Stimulated activated CD8-positive, alpha-beta memory T cell treated with anti-CD3 and anti-CD28 coated beads, Interleukin-4, amount 100 ng/mL, for 4 hours (primary cell): Measurements from ENCODE around the gene KLHL33.

Experiments
- DNase-seq, 2 donors: peaks; one replicate each; pipeline ENCODE4 v3.0.0-alpha.2; 2020; ENCODE audit warnings: low read depth in 2 of 2, low spot score in 1 of 2

The KLHL33 gene

GRCh38 chr14:20417250-20418186 lies 18.4 kb downstream of the KLHL33 start:
- DNase-seq = no peak

- no peak for DNase-seq
These were observed 19.7 kb downstream of the KLHL33 start for GRCh38 chr14:20416223-20416622.

GRCh38 chr14:20415782-20416206 lies 20.2 kb downstream of the KLHL33 start:
- DNase-seq = no peak

DNA sequence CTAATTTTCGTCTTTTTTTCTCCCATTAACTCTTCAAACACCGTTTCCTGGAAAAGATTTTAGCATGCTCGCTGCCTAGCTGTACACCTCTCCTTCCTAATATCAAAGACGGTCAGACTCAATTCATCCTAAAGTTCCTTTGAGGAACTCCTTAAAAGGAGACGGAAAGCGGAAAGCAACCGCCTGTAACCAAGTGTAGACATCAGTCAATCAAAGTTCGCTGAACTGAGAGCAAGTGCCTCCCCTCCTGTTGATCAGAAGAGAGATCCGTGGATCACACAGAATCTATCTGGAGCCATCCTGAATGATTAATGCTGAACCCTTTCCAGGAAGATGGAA lies 22.3 kb downstream of the KLHL33 start:
- DNase-seq = no peak

DNA sequence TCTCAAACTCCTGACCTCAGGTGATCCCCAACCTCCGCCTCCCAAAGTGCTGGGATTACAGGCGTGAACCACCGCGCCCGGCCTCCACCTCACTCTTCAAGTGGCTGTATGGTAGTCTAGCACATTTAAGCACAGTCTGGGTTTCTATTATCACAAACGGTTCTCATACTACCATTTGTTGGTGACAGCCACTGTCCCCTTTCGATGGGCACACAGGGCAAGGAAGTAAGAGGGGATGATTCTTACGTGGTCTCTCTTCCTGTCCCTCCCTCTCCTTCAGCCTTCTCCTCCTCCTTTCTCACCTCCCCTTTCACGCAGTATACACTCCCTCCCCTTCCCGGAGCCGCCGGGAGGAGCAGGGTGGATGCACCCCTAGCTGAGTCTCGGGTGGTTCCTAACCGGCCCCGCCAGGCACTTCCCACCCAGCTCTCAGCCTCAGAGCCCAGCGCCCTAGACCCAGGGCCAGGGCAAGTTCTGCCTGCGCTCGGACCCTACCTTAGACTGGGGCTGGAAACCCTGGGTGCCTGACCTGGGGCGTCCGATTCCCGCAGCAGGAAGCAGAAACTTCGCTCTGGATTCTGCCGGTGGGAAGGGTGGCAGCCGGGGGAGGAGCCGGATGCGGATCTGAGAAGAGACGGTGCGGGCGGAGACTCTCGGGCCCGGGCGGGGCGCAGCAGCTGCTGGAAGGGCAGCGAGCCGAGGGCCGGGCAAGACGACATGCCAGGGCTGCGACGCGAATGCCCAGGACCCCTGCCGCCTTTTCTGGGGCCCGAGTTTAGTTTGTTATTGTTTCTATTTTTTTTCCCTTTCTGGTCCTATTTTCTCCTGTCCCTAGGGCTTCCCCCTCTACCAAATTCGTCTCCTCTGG lies 22.9 kb downstream of the KLHL33 start, which contains the start of gene TEP1:
Gene TEP1, minus strand, starts transcription at position 626 of the 868 bp plus-strand sequence. CDS start 5,062 bp downstream, outside the sequence.
- DNase-seq = peak; percentile 37 to 53

DNA sequence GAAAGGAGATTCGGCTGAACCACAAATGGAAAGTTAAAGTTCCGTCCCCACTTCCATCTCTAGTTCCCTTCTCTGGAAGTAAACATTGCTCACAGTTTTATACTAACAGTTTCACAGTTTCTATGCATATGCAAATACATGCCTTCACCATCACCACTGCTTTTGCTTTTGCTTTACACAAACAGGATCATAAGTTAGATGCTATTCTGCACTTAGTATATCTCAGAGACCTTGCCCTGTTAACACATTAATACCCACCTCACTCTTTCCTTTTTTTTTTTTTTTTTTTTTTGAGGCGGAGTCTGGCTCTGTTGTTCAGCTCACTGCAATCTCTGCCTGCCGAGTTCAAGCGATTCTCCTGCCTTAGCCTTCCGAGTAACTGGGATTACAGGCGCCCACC lies 23.6 kb downstream of the KLHL33 start:
- no peak for DNase-seq

DNA sequence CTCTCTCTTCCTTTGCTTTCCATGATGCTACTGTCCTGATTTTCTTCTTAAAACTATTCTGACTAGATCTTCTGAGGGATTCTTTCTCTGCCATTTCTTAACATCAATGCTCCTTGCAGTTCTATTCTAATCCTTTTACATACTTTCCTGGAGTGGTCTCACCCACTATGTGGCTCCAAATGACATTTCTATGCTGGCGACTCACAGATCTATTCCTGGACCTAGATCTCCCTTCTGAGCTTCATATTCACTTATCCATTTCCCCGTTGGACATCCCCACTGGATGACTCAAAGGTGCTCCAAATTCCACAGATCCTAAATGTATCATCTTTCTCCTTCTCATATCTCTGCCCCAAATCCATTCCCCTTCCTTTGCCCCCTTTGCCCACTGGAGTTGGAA lies 26.7 kb downstream of the KLHL33 start:
- no peak for DNase-seq

DNA sequence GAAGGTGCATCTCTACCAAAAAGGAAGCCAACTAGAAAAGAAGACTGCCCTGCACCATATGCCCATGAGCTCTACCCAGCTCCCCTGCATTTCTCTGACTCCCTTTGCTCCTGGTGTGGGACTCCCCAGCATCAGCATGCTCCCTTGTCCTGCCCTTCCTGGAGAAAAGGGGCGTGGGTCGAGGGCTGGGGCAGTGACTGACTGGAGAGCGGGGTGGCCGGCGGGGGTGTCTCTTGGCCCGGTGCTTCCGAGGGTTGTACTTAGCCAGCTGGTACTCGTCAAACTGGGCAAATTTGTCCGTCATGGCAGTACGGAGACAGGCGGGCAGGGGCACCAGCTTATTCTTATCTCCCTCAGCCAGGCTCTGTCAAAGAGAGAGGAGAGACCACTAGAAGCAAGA lies 32.4 kb downstream of the KLHL33 start:
- no peak for DNase-seq

DNA sequence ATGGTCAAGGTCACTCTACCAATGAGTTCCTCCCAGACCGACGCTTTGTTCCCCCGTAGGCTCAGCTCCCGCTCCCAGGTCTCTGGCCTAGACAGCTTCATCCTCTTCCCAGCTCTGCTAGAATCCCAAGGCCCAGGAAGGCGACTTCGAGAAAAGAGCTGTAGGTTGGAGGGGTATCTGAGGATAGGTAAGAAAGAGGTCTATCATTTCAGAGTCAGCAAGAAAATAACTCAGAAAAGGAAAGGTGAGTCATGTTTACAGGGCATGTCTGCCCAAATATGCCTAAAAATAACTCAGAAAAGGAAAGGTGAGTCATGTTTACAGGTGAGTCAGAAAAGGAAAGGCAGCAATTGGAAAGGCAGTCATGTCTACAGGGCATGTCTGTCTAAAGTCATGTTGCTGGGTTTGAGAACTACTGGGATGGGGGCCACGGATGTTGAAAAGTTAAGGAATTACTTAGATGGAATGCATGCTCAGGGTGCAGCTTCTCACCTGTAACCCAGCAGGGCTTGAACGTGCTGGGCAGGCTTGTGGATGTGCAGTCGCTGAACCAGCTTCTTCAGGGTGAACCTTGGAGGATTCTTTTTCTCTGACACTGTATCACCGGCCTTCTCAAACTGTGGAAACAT lies 34.9 kb downstream of the KLHL33 start:
- DNase-seq = no peak

- DNase-seq = no peak
These were observed 35.4 kb downstream of the KLHL33 start for GRCh38 chr14:20400589-20400964.

DNA sequence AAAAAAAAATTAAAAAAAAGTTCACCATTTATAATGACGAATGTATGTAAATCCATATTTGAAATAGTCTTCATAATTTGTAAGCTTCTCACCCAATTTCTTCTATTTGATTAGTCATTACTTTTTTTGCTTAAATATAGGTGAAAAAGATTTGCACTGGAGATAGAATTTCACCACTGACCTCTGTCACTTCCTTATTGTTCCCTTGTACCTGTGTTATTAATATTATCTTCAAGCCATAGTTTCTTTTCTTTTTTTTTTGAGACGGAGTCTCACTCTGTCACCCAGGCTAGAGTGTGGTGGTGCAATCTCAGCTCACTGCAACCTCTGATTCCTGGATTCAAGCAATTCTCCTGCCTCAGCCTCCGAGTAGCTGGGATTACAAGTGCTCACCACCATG lies 38.5 kb downstream of the KLHL33 start:
- DNase-seq = no peak

- DNase-seq = no peak
These were observed 44.5 kb downstream of the KLHL33 start for GRCh38 chr14:20391505-20391904.

- no peak for DNase-seq
These were observed 47.8 kb downstream of the KLHL33 start for GRCh38 chr14:20388159-20388558.

DNA sequence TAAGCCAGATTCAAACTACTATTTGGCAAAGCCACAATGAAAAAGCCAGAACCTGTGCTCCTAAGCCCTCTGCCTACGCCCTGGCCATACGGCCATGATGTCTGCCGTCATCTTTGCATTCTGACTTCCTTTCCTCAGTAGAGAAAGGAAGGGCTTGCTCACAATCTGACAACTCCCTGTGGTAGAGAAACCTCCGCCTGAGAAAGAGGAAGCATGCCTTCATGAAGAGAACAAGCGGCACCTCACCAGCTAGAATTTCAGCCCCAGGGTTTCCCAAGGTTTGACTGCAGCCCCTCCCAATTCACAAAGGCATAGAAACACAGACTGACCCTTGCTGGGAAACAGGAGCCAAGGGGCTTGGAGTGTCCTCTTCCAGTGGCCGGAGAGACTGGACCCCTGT lies 48.4 kb downstream of the KLHL33 start:
- DNase-seq = no peak

DNA sequence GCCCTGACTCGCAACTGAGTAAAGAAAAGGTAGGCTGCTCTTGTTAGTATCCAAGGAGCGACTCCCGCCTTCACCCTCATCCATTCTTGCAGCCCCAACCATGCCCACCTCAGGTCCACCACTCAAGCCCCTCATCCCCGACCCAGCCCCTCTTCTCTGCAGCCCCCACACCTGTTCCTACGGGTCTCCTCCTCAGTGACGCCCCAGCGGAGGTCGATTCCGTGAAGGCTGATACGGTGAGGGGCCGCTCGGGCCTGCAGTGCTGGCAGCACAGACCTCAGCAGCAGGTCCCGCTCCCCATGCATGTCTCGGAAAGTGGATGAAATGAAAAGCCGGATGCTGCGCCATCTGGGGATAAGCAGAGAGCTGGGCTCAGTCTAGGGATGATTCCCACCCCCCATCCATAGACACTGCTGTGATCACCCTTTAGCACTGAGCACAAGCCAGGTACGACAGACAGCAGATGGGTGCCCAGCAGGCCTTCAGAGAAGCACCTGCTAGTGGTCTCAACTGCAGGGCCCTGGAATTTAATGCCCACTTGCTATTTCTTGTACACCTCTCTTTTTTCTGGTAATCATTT lies 49.6 kb downstream of the KLHL33 start:
- no peak for DNase-seq

DNA sequence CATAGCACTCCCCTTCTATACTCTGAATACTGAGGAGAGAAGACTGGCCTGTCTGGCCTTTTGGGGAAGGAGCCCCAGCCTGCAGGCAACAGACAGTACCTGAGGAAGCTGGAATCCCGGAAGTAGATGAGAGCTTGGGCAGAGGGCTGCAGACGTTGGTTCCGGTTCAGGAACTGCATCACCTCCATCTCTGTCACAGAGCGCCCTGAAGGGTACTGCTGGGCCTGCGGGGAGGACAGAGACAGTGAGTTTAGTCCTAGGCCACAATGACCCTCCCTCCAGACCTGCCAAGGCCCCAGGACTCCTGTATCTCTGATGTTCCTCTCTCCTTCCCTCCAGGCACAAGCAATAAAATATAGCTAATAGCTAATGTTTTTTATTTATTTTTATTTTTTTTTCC lies 51.1 kb downstream of the KLHL33 start:
- DNase-seq = no peak

GRCh38 chr14:20384321-20384720 lies 51.6 kb downstream of the KLHL33 start:
- DNase-seq = no peak

- no peak for DNase-seq
These were observed 52.3 kb downstream of the KLHL33 start for GRCh38 chr14:20383636-20384035.

DNA sequence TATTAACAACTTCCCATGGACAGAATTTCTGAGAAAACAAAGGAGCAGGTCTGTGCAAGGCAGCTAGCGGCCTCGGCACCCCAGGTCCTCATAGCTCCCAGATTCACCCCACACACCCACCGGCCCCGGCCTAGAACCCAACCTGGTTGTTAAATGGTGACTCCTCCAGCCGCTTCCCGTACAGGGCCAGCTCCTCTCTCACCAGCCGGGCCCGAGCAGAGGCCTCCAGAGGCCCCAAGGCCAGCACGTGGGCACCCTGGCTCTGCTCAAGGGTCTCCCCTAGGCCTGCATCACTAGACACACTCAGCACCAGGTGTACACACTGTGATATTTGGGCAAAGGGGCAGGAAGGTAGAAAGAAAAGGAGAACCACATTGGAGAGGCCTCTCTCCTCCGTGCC lies 52.9 kb downstream of the KLHL33 start:
- no peak for DNase-seq

- no peak for DNase-seq
These were observed 53.4 kb downstream of the KLHL33 start for GRCh38 chr14:20382526-20382925.

GRCh38 chr14:20381341-20381740 lies 54.6 kb downstream of the KLHL33 start:
- no peak for DNase-seq
